HEK293 (cell line): ENCODE results near the gene RAB13.

Experiments
- CTCF ChIA-PET: fragments of 350-600 bp; formaldehyde crosslinking; extraction: SDS; loops from one replicate; lab custom pipeline; 2021; ENCODE audit warnings: antibody characterized with exemption; lab: Yijun Ruan, JAX
- POLR2A ChIA-PET: fragments of 300-600 bp; formaldehyde crosslinking; extraction: SDS; loops from one replicate; lab custom pipeline; 2020; ENCODE audit warnings: antibody characterized with exemption, inconsistent platforms; lab: Yijun Ruan, JAX
- H3K27ac ChIP-seq: fragments of 200-500 bp; sonication (Bioruptor generic); 2 replicates; pipeline ENCODE4 v1.5.1; 2014; ENCODE audit warnings: low read depth, low read length, control low read depth, inconsistent platforms; ENCODE audit errors: extremely low read depth
- H3K36me3 ChIP-seq, 2 experiments: fragments of 200-500 bp in 1 of 2; sonication (Bioruptor generic) in 1 of 2; 1 replicate in 1 of 2; 2 replicates in 1 of 2; pipeline ENCODE4 v1.5.1; 2014 to 2017; ENCODE audit warnings: inconsistent platforms in 2 of 2, low read length in 2 of 2; ENCODE audit not compliant: control insufficient read depth in 2 of 2, insufficient read depth in 1 of 2
- H3K4me1 ChIP-seq: fragments of 200-500 bp; sonication (Bioruptor generic); 2 replicates; pipeline ENCODE4 v1.5.1; 2014; ENCODE audit warnings: mild to moderate bottlenecking, low read length, inconsistent platforms; ENCODE audit not compliant: control insufficient read depth, insufficient read depth
- H3K4me3 ChIP-seq: 2 replicates; pipeline ENCODE4 v1.5.1; 2011; ENCODE audit warnings: low read depth, mild to moderate bottlenecking, control low read depth, low read length, moderate library complexity
- H3K9me3 ChIP-seq: fragments of 200-500 bp; sonication (Bioruptor generic); 2 replicates; pipeline ENCODE4 v1.5.1; 2014; ENCODE audit warnings: low read depth, low read length, inconsistent platforms; ENCODE audit not compliant: control insufficient read depth, insufficient read depth
- CTCF ChIP-seq: fragments of 450-650 bp; formaldehyde crosslinking; IDR thresholded peaks from 2 replicates; pipeline ENCODE4 v1.5.1; 2016; ENCODE audit warnings: missing biosample characterization, missing genetic modification characterization
- GLIS2 ChIP-seq: fragments of 450-650 bp; formaldehyde crosslinking; IDR thresholded peaks from 2 replicates; pipeline ENCODE4 v1.5.1; 2016; ENCODE audit warnings: missing biosample characterization, missing genetic modification characterization
- SCRT2 ChIP-seq: fragments of 450-650 bp; formaldehyde crosslinking; IDR thresholded peaks from 2 replicates; pipeline ENCODE4 v1.5.1; 2016; ENCODE audit warnings: missing biosample characterization, missing genetic modification characterization
- ZBTB10 ChIP-seq: fragments of 450-650 bp; formaldehyde crosslinking; IDR thresholded peaks from 2 replicates; pipeline ENCODE4 v1.5.1; 2016; ENCODE audit warnings: missing biosample characterization, missing genetic modification characterization
- ZNF169 ChIP-seq: fragments of 450-650 bp; formaldehyde crosslinking; IDR thresholded peaks from 2 replicates; pipeline ENCODE4 v1.5.1; 2016; ENCODE audit warnings: missing biosample characterization, missing genetic modification characterization
- ZNF18 ChIP-seq: fragments of 450-650 bp; formaldehyde crosslinking; IDR thresholded peaks from 2 replicates; pipeline ENCODE4 v1.5.1; 2016; ENCODE audit warnings: missing biosample characterization, missing genetic modification characterization
- ZNF280D ChIP-seq: fragments of 450-650 bp; formaldehyde crosslinking; IDR thresholded peaks from 2 replicates; pipeline ENCODE4 v1.5.1; 2016; ENCODE audit warnings: missing biosample characterization, missing genetic modification characterization
- ZNF600 ChIP-seq: fragments of 450-650 bp; formaldehyde crosslinking; IDR thresholded peaks from 2 replicates; pipeline ENCODE4 v1.5.1; 2016; ENCODE audit warnings: missing biosample characterization, missing genetic modification characterization
- ZNF639 ChIP-seq: fragments of 450-650 bp; formaldehyde crosslinking; IDR thresholded peaks from 2 replicates; pipeline ENCODE4 v1.5.1; 2016; ENCODE audit warnings: missing biosample characterization, missing genetic modification characterization
- ZNF660 ChIP-seq: fragments of 450-650 bp; IDR thresholded peaks from 2 replicates; pipeline ENCODE4 v1.5.1; 2018; ENCODE audit warnings: missing biosample characterization, mild to moderate bottlenecking, missing genetic modification characterization
- ZSCAN18 ChIP-seq: fragments of 450-650 bp; formaldehyde crosslinking; IDR thresholded peaks from 2 replicates; pipeline ENCODE4 v1.5.1; 2016; ENCODE audit warnings: missing biosample characterization, missing genetic modification characterization

RAB13 gene

GRCh38 chr1:153985341-153985912 is 712 bp downstream of the RAB13 start (continued):
- no peak for TF ChIP-seq ZSCAN18 (tag by site-specific recombination)
- TF ChIP-seq ZBTB10 (tag by site-specific recombination) = no peak
- no peak for TF ChIP-seq ZNF639 (tag by site-specific recombination)
- no peak for TF ChIP-seq ZNF660 (tag by site-specific recombination)
- no peak for TF ChIP-seq ZNF169 (tag by site-specific recombination)
- TF ChIP-seq ZNF18 = no peak
- no peak for TF ChIP-seq SCRT2 (tag by site-specific recombination)
- TF ChIP-seq GLIS2 (tag by site-specific recombination) = peak; percentile 83
- TF ChIP-seq CTCF (tag by site-specific recombination) = no peak

GRCh38 chr1:153984123-153984894 is 1.8 kb downstream of the RAB13 start:
- Histone ChIP-seq H3K27ac (no peak overlapping the region), H3K9me3 (no peaks in the 10 kb centered on the region), H3K36me3 (peaks cover 7 to 35% of the 10 kb centered on the region in 2 experiments), H3K4me3 (no peak overlapping the region), H3K4me1 (peaks cover 8% of the 10 kb centered on the region; the same call in 1 of the 2 replicates)
- ChIA-PET POLR2A (interaction anchor here (0.5 to 3.1 kb wide), 4 partner anchors 17 to 192 kb away, joined by 3 to 31 read pairs (median 5); partner anchors contain the start of genes CREB3L4 and CRTC2), CTCF (interaction anchor here (0.6 to 4.3 kb wide), 5 partner anchors 37 to 1209 kb away, joined by 3 to 46 read pairs (median 4); partner anchors contain the start of gene DENND4B)
- TF ChIP-seq ZNF600 (tag by site-specific recombination) (peak; percentile 55), ZNF280D (tag by site-specific recombination) (no peak)
